H1 (cell line): ENCODE measurements around the gene DOK6. TPM values are rescaled to one million over a fixed set of nuclear protein-coding genes. Genes with fewer than 3 reads are reported as not detected.
"Not testable (repeated sequence)": the region's sequence is repeated elsewhere in the genome, so short reads cannot be mapped to it uniquely, and the experiment has no call there.

ENCODE experiments used
- CTCF ChIA-PET: fragments of 300-600 bp; sonication (Branson Sonifier 250); formaldehyde crosslinking; loops from one replicate; lab custom pipeline; 2021; ENCODE audit not compliant: partially characterized antibody; lab: Charles Lee
- POLR2A ChIA-PET: fragments of 300-600 bp; sonication (Branson Sonifier 250); formaldehyde crosslinking; loops from one replicate; lab custom pipeline; 2021; ENCODE audit warnings: inconsistent platforms; ENCODE audit not compliant: partially characterized antibody; lab: Charles Lee
- DNase-seq, 2 experiments: peaks; one replicate each; pipeline versions ENCODE4 v3.0.0 to v3.0.0-alpha.2; 2010 to 2022; ENCODE audit warnings: low spot score in 2 of 2, low read depth in 1 of 2, mixed read lengths in 1 of 2
- FAIRE-seq: peaks from 2 replicates; lab custom pipeline; 2011; peaks lifted over from hg19 to GRCh38; lab: Jason Lieb, UNC
- H2AFZ ChIP-seq: 2 replicates; pipeline ENCODE4 v1.8.1; 2012; ENCODE audit warnings: low read length, inconsistent platforms
- H2AK5ac ChIP-seq: 2 replicates; pipeline ENCODE4 v1.6.1; 2013; ENCODE audit warnings: low read depth, low read length
- H2BK120ac ChIP-seq: replicated peaks from 2 replicates; pipeline ENCODE3; 2013; ENCODE audit warnings: low read depth, low read length, inconsistent platforms
- H2BK12ac ChIP-seq: 2 replicates; pipeline ENCODE4 v1.6.1; 2013; ENCODE audit warnings: low read depth, low read length
- H2BK15ac ChIP-seq: 2 replicates; pipeline ENCODE4 v1.6.1; 2013; ENCODE audit warnings: low read length
- H2BK20ac ChIP-seq: 2 replicates; pipeline ENCODE4 v1.6.1; 2013; ENCODE audit warnings: low read length
- H2BK5ac ChIP-seq: 2 replicates; pipeline ENCODE4 v1.6.1; 2013; ENCODE audit warnings: low read depth, low read length
- H3K14ac ChIP-seq: 2 replicates; pipeline ENCODE4 v1.6.1; 2013; ENCODE audit warnings: inconsistent platforms; ENCODE audit not compliant: insufficient read length
- H3K18ac ChIP-seq: 2 replicates; pipeline ENCODE4 v1.6.1; 2013; ENCODE audit warnings: low read length; ENCODE audit errors: extremely low read depth
- H3K23ac ChIP-seq: 2 replicates; pipeline ENCODE4 v1.6.1; 2013; ENCODE audit warnings: inconsistent platforms; ENCODE audit not compliant: insufficient read length
- H3K23me2 ChIP-seq: 2 replicates; pipeline ENCODE4 v1.6.1; 2013; ENCODE audit warnings: low read depth, low read length
- H3K27ac ChIP-seq: 2 replicates; pipeline ENCODE4 v1.6.1; 2011; ENCODE audit warnings: low read depth, low read length, inconsistent platforms
- H3K27me3 ChIP-seq, 4 experiments: replicated peaks in 1 of 4; 1 replicate in 1 of 4; 2 replicates in 3 of 4; pipeline versions ENCODE4 v1.6.1 to v1.8.1; 2011 to 2013; ENCODE audit warnings: low read length in 3 of 4, mild to moderate bottlenecking in 3 of 4, inconsistent platforms in 2 of 4, mixed read lengths in 2 of 4, moderate library complexity in 1 of 4; ENCODE audit not compliant: control insufficient read depth in 3 of 4, insufficient read depth in 3 of 4; ENCODE audit errors: extremely low read depth in 1 of 4
- H3K36me3 ChIP-seq, 4 experiments: 2 replicates each; pipeline versions ENCODE4 v1.6.1 to v1.8.1; 2011 to 2013; ENCODE audit warnings: mild to moderate bottlenecking in 4 of 4, low read length in 3 of 4, moderate library complexity in 2 of 4, control low read depth in 1 of 4, inconsistent platforms in 1 of 4; ENCODE audit not compliant: insufficient read depth in 4 of 4, control insufficient read depth in 2 of 4
- H3K4ac ChIP-seq: replicated peaks from 2 replicates; pipeline ENCODE3; 2013; ENCODE audit warnings: low read length, low read depth, mixed read lengths, inconsistent platforms; ENCODE audit not compliant: insufficient read length
- H3K4me1 ChIP-seq, 4 experiments: replicated peaks in 1 of 4; 1 replicate in 1 of 4; 2 replicates in 3 of 4; pipeline versions ENCODE4 v1.6.1 to v1.8.1; 2011 to 2013; ENCODE audit warnings: low read length in 3 of 4, inconsistent platforms in 2 of 4, mixed read lengths in 1 of 4; ENCODE audit not compliant: insufficient read depth in 4 of 4, control insufficient read depth in 3 of 4
- H3K4me2 ChIP-seq, 2 experiments: 2 replicates each; pipeline versions ENCODE4 v1.6.1 to v1.8.1; 2011 to 2013; ENCODE audit warnings: low read depth in 2 of 2, low read length in 2 of 2, control low read depth in 1 of 2, inconsistent platforms in 1 of 2, mild to moderate bottlenecking in 1 of 2; ENCODE audit not compliant: insufficient read depth in 1 of 2
- H3K4me3 ChIP-seq, 4 experiments: fragments of 200-600, 300-600 bp in 1 of 4; sonication (generic), shearing (Covaris generic), sonication (Bioruptor Twin) in 1 of 4; 2 replicates each; pipeline versions ENCODE4 v1.5.1 to v1.8.1; 2011 to 2016; ENCODE audit warnings: low read length in 4 of 4, low read depth in 3 of 4, control low read depth in 2 of 4, inconsistent platforms in 2 of 4, mild to moderate bottlenecking in 2 of 4, mixed read lengths in 1 of 4, moderate library complexity in 1 of 4; ENCODE audit not compliant: insufficient read depth in 2 of 4; ENCODE audit errors: extremely low read depth in 1 of 4
- H3K56ac ChIP-seq: replicated peaks from 2 replicates; pipeline ENCODE3; 2013; ENCODE audit warnings: low read depth, mild to moderate bottlenecking, mixed read lengths, low read length, inconsistent platforms; ENCODE audit not compliant: insufficient read length
- H3K79me1 ChIP-seq: 2 replicates; pipeline ENCODE4 v1.6.1; 2013; ENCODE audit warnings: low read depth, low read length, control low read depth
- H3K79me2 ChIP-seq, 2 experiments: 2 replicates each; pipeline versions ENCODE4 v1.6.1 to v1.8.1; 2012 to 2013; ENCODE audit warnings: low read length in 2 of 2, mild to moderate bottlenecking in 2 of 2, inconsistent platforms in 1 of 2; ENCODE audit not compliant: insufficient read depth in 2 of 2, control insufficient read depth in 1 of 2
- H3K9ac ChIP-seq, 4 experiments: replicated peaks in 1 of 4; 1 replicate in 1 of 4; 2 replicates in 3 of 4; pipeline versions ENCODE4 v1.6.1 to v1.8.1; 2011 to 2013; ENCODE audit warnings: low read depth in 3 of 4, low read length in 3 of 4, control low read depth in 2 of 4, mild to moderate bottlenecking in 2 of 4, moderate library complexity in 2 of 4, inconsistent platforms in 1 of 4; ENCODE audit errors: extremely low read depth in 1 of 4
- H3K9me3 ChIP-seq, 2 experiments: 2 replicates each; pipeline versions ENCODE4 v1.6.1 to v1.8.1; 2012 to 2013; ENCODE audit warnings: mild to moderate bottlenecking in 2 of 2, moderate library complexity in 2 of 2, control low read depth in 1 of 2, inconsistent platforms in 1 of 2, low read depth in 1 of 2, low read length in 1 of 2, mixed read lengths in 1 of 2; ENCODE audit not compliant: insufficient read depth in 2 of 2
- H4K20me1 ChIP-seq, 2 experiments: replicated peaks in 1 of 2; 2 replicates each; pipeline versions ENCODE3 to v1.8.1; 2011 to 2013; ENCODE audit warnings: inconsistent platforms in 2 of 2, low read length in 2 of 2, mild to moderate bottlenecking in 1 of 2; ENCODE audit not compliant: insufficient read depth in 2 of 2, control insufficient read depth in 1 of 2
- H4K5ac ChIP-seq: 2 replicates; pipeline ENCODE4 v1.6.1; 2013; ENCODE audit warnings: low read length, low read depth, mixed read lengths, inconsistent platforms; ENCODE audit not compliant: insufficient read length
- H4K8ac ChIP-seq: 2 replicates; pipeline ENCODE4 v1.8.0; 2013; ENCODE audit warnings: mild to moderate bottlenecking, moderate library complexity, low read length, inconsistent platforms; ENCODE audit not compliant: insufficient read depth; ENCODE audit errors: extremely low read depth
- H4K91ac ChIP-seq: replicated peaks from 2 replicates; pipeline ENCODE3; 2013; ENCODE audit warnings: low read length, mixed read lengths, inconsistent platforms; ENCODE audit not compliant: insufficient read length
- WGBS, 2 experiments: shearing (Covaris generic) in 1 of 2; methylation state at CpG; one replicate each; pipeline versions ENCODE4 v1.1.6 to v1.1.7; 2013 to 2015; ENCODE audit warnings: low lambda C conversion rate in 2 of 2, mixed read lengths in 2 of 2, inconsistent platforms in 1 of 2, low coverage in 1 of 2, missing lambda C conversion rate in 1 of 2; ENCODE audit not compliant: insufficient replicate concordance in 2 of 2, insufficient coverage in 1 of 2, insufficient read length in 1 of 2; ENCODE audit errors: extremely low coverage in 1 of 2, missing lambda C conversion rate in 1 of 2; 5-methylcytosine and 5-hydroxymethylcytosine counted together
- polyA plus RNA-seq, 7 experiments: library from polyadenylated mRNA; depleted of rRNA in 3 of 7; stranded (reverse) in 5 of 7; unstranded in 2 of 7; fragments of >200 nt in 5 of 7; fragments of 200-250 nt in 2 of 7; gene quantifications; 1 replicate in 5 of 7; 2 replicates in 1 of 7; 4 replicates in 1 of 7; pipeline versions ENCODE4 v1.2.1 to v1.2.3, GENCODE V29; 2011 to 2013; ENCODE audit warnings: missing spikeins in 2 of 7, mixed read lengths in 2 of 7
- total RNA-seq: library from RNA; stranded (reverse); fragmentation: NEBNext Ultra II Directional; extraction: Animal tissue kit (Norgen Biotek cat#: 25700); gene quantifications from 2 replicates; pipeline ENCODE4 v1.2.1, GENCODE V29; 2021

Gene DOK6
- total and polyA plus RNA-seq, 2 of the 8 experiments (the other 6 are each of a cell fraction or from before 2014, with no cell fraction given), result 0.33 to 0.50 TPM

- H3K27ac ChIP-seq, H3K4ac ChIP-seq, H3K23me2 ChIP-seq, H4K8ac ChIP-seq, H4K5ac ChIP-seq, H3K79me1 ChIP-seq, H3K56ac ChIP-seq, H2AK5ac ChIP-seq, H3K4me1 ChIP-seq, H3K27me3 ChIP-seq, H2BK15ac ChIP-seq, H3K4me3 ChIP-seq, H3K9ac ChIP-seq, H2BK120ac ChIP-seq, H2BK20ac ChIP-seq, H3K14ac ChIP-seq, H3K4me2 ChIP-seq, H3K79me2 ChIP-seq, H3K36me3 ChIP-seq, H2BK5ac ChIP-seq, H3K18ac ChIP-seq, H3K23ac ChIP-seq, POLR2A ChIA-PET, H4K20me1 ChIP-seq, FAIRE-seq, H2BK12ac ChIP-seq, DNase-seq, CTCF ChIA-PET, H2AFZ ChIP-seq, H3K9me3 ChIP-seq, H4K91ac ChIP-seq: not testable (repeated sequence)
- WGBS, 2 experiments, result 96% methylated on average over 10 of the region's 12 CpGs; no CpG with 5 or more reads in 1 of the 2 experiments
Measured at GRCh38 chr18:69834980-69835379, 434.3 kb downstream of the DOK6 start.
